T-helper 22 cell (primary cell): ENCODE data around the gene BDH1.
"Not testable (repeated sequence)": the region's sequence is repeated elsewhere in the genome, so short reads cannot be mapped to it uniquely, and the experiment has no call there.

ENCODE experiments used
- DNase-seq: peaks from one replicate; pipeline ENCODE4 v3.0.0-alpha.2; 2020; ENCODE audit warnings: low read depth

Gene BDH1

DNA sequence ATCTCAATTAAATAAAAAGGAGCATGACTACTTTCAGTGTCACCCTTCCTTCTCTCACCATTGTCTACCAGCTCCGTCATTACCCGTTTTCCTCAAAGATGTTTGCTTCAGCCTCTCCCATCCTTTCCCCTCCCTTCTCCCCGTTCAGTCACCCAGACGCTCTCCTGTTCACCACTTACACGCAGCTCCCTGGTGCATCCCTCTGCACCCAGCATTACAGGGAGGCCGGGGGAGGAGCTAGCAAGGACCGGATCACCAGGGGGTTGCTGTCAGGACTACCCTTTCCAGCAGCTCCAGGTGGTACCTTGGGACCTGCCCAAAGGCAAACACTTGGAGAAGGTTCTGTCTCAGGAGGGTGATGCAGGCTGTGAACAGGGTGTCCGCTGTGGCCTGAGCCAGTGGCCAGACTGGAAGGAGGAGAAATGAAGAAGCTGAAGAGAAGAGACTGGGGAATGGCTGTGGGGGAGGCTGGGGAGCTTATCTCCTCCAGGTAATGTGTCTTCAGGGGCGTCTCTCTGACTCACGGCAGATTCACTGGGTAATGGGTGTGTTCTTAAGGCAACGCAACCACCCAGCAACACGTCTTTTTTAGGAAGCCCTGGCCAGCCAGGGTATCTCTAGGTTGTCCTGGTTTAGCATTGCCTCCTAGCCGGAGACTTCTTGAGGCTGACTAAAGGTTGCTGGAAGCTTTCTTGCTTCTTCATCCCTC is 21.8 kb upstream of the BDH1 start:
- DNase-seq = no peak

GRCh38 chr3:197576838-197577237 is 21.1 kb upstream of the BDH1 start:
- no peak for DNase-seq

DNA sequence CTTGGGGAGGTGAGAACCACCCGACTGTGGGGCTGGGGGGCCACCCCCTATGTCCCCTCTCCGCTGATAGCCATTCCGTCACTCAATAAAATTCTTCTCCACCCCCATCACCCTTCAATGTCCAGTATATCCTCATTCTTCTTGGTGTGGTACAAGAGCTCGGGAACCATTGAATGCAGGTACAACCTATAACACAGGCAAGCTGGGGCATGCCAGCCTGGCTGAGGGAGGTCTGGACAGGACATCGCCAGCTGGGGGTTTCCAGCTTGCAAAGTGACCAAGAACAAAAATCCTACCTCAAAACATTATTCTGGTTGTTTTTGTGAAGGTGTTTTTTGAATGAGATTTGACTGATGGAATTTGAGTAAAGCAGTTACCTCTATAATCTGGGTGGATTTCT is 19.6 kb upstream of the BDH1 start:
- DNase-seq = no peak

GRCh38 chr3:197574396-197574991 is 18.7 kb upstream of the BDH1 start:
- not testable (repeated sequence) for DNase-seq

GRCh38 chr3:197573048-197573767 is 17.4 kb upstream of the BDH1 start:
- no peak for DNase-seq

DNA sequence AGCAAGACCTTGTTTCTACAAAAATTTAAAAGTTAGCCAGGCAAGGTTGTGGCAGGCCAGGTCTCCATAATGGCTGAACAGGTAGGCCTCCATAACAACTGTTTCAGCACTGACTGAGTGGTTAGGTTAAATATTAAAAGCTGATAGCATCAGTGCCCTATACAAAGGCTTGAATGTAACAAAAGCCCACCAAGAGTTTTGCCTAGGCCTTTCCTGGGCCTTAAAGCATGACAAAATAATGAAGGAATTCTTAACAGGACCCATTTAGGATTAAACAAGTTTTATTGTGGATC is 16.1 kb upstream of the BDH1 start:
- not testable (repeated sequence) for DNase-seq

DNA sequence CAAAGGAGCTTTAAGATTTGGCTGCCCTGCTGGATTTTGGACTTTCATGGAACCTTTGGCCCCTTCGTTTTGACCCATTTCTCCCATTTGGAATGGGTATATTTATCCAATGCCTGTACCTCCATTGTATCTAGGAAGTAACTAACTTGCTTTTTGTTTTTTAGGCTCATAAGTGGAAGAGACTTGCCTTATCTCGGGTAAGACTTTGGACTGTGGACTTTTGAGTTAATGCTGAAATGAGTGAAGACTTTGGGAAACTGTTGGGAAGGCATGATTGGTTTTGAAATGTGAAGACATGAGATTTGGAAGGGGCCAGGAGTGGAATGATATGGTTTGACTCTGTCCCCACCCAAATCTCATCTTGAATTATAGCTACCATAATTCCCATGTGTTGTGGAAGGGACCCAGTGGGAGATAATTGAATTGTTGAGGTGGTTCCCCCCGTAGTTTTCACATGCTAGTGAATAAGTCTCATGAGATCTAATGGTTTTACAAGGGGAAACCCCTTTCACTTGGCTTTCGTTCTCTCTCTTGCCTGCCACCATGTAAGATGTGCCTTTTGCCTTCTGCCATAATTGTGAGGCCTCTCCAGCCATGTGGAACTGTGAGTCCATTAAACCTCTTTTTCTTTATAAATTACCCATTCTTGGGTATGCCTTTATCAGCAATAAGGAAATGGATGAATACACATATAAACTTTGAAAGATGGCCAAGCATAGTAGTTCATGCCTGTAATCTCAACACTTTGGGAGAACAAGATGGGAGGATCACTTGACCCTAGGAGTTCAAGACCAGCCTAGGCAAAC is 15.5 kb upstream of the BDH1 start:
- DNase-seq = not testable (repeated sequence)

- not testable (repeated sequence) for DNase-seq
Measured at GRCh38 chr3:197569433-197569832, 13.7 kb upstream of the BDH1 start.

DNA sequence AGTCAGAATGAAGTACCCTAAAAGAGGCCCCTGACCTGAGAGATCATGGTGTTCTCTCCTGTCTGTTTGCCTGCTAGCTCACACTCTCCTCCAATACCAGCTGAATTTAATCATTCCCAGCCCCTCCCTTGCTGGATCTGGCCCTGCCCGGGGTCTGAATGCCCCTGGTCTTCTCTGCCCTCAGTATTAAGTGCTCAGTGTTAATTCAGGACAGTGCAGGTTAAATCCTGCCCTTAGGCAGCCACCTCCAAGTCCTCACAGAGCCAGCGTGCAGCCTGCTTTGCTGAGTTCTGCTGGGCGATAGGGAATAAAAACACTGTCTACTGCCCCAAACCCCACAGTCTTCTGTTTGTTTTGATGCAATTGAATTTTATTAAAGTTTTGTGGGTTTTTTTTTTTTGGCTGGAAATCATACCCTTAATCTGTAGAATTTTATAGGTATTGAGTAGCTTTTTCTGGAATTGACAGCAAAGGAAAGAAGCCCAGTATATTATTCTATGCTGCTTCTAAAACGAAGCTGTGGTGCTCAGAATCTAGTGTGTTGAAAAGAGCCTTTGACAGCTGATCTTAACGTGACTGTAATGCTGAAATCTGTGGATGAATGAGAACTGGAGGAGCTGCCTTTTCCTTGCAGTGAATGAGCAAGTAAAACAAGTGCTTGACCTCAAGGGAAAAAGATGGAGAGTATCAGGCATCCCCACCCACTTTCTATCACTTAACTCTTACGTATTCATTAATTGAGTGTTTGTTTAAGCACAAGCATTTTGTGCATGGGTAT is 12.3 kb upstream of the BDH1 start:
- no peak for DNase-seq

- DNase-seq = not testable (repeated sequence)
Measured at GRCh38 chr3:197566155-197566554, 10.4 kb upstream of the BDH1 start.

DNA sequence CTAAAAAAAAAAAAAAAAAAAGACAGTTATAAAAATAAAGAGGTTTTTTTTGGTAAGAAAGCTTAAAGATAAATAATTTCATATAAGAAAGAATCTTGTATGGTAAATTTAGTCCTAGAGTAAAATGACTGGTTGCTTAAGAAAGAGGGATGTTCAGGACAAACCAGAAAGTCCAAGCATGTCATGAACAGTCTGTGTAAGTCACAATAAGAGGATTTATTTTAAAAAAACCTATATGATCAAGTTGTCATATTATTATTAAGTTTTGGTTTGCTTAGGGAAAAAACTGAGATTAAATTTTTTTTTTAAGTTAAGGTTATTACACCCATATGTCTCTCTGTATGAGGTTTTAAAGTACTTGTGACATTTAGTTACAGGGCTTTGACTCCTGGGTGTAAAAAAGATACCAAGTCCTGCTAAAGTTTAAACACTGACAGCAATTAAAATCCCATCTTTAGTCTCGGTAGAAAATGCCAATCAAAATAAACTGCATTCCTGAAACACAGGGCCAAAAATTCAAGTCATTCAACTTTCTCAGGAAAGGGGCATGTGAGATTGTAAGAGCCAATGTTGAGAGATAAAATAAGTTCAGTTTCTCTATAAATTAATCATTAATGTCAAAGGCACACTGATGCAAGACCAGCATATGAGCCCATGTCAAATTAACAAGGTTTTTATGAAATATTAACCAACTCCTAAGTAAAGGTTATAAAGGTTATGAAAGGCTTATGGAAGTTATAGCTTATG is 8.5 kb upstream of the BDH1 start:
- DNase-seq = no peak

- no peak for DNase-seq
Measured at GRCh38 chr3:197562398-197563251, 6.9 kb upstream of the BDH1 start.

- no peak for DNase-seq
Measured at GRCh38 chr3:197561926-197562325, 6.2 kb upstream of the BDH1 start.

- DNase-seq = no peak
Measured at GRCh38 chr3:197559651-197560050, 3.9 kb upstream of the BDH1 start.

DNA sequence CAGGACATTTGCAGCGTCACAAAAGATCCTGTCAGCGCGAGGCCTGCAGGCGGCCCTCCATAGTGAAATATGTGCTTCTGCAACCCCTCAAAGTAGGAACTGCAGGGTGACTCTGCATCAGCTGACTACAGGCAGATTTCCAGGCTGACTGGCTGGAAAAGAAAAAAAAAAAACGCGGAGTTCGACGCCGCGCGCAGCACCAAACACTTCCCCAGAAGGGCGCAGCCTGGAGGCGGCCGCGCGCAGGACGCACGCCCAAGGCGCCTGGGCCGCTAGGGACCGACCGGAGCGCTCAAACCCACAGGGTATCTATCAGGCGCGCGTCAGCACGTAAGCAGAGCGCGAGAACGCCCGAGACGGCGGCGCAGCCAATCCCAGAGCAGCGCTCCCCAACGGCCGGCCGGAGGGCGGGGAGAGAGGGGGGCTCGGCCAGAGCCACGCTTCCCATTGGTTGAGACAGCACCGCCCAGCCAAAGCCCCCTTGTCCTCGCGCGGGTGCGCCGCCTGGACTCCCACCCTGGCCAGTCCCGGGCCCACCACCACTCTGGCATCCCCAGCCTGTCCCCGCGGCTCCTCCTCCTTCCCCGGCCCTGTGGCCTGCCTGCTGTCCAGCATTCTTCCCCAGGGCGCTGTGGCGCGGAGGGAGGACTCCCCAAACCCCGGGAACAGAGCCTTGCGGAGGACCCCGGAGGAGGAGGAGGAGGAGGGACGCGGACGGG is 1.0 kb downstream of the BDH1 start:
- DNase-seq = peak; percentile 79

DNA sequence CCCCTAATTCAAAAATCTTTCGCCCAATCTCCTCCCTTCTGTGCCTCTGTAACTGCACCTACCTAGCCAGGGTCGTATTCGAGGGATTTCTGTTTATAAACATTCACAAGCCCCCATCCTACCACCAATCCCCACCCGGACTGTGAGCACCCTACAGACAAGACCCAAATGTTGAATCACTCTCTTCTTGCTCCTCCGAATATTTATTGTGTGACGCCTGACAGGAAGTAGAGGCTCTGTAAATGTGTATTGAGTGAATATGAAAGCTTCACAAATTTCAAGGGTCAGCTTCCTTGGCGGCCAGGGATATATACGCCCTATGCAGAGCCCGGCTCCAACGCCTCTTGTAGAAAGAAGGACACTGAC is 1.6 kb downstream of the BDH1 start:
- DNase-seq = no peak

DNA sequence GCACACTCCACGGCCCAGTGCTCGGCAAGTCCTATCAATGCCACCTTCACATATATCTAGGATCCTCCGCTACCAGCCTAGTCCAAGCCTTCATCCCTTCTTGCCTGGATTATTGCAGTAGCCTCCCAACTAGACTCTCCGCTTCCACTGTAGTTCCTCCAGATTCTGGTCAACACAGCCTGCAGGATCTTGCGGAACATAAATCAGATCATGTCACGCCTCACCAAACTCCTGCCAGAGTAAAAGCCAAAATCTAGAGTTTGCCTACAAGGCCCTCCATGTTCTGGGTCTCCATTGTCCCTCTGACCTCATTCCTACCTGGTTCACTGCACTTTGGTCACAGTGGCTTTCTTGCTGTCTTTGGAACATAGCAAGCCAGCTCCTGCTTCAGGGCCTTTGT is 3.6 kb downstream of the BDH1 start:
- no peak for DNase-seq

DNA sequence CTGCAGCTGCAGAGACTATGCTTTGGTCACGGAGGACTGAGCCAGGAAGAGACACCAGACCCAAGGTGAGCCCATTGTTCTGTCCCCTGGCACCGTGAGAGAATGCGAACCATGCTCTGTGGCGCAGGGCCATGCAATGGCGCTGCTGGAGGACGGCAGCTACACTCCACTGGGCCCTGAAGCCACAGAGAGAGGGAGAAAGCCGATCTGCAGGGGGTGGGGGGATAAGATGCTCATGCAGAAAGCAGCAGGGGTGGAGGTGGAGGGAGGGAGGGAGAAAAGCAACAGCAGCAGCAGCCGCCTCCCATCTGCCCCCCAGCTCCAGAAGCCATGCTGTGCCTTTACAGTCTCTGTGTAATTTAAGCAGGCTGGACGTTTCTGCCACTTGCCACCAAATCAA is 5.3 kb downstream of the BDH1 start:
- no peak for DNase-seq

GRCh38 chr3:197549261-197549885 is 6.4 kb downstream of the BDH1 start:
- no peak for DNase-seq
